ENCODE results near the gene OPTC. TPM values are rescaled to one million over a fixed set of nuclear protein-coding genes. Genes with fewer than 3 reads are reported as not detected.
"Not testable (repeated sequence)": the region's sequence is repeated elsewhere in the genome, so short reads cannot be mapped to it uniquely, and the experiment has no call there.

The OPTC gene, protein sequence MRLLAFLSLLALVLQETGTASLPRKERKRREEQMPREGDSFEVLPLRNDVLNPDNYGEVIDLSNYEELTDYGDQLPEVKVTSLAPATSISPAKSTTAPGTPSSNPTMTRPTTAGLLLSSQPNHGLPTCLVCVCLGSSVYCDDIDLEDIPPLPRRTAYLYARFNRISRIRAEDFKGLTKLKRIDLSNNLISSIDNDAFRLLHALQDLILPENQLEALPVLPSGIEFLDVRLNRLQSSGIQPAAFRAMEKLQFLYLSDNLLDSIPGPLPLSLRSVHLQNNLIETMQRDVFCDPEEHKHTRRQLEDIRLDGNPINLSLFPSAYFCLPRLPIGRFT
- polyA plus RNA-seq (2012; ENCODE audit: insufficient read depth, insufficient read length, low read depth): not detected

DNA sequence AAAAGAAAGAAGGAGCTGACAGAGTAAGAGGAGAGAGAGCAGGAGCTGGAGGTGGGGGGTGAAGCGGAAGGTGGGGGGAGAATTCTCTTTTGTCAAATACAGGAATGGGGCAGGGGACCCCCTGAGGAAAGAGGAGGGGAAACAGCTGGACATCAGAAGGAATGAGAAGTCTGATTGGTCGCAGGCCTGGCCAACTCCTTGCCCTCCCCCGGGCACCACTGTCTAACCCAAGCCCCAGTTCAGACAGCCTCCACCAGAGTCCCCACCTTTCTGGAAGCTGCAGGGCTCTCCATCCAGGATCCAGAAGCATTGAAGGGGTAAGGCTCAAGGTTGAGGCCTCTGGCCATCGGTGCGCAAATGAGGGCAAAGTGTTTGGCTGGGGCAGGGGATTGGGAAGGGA is at the start of gene OPTC:
OPTC (plus strand) TSS at position 253 of the 400 bp plus-strand sequence. CDS start 1,853 bp downstream, outside the sequence.
- TF ChIP-seq, protein P1, sequence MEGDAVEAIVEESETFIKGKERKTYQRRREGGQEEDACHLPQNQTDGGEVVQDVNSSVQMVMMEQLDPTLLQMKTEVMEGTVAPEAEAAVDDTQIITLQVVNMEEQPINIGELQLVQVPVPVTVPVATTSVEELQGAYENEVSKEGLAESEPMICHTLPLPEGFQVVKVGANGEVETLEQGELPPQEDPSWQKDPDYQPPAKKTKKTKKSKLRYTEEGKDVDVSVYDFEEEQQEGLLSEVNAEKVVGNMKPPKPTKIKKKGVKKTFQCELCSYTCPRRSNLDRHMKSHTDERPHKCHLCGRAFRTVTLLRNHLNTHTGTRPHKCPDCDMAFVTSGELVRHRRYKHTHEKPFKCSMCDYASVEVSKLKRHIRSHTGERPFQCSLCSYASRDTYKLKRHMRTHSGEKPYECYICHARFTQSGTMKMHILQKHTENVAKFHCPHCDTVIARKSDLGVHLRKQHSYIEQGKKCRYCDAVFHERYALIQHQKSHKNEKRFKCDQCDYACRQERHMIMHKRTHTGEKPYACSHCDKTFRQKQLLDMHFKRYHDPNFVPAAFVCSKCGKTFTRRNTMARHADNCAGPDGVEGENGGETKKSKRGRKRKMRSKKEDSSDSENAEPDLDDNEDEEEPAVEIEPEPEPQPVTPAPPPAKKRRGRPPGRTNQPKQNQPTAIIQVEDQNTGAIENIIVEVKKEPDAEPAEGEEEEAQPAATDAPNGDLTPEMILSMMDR (IDR thresholded peaks at IDR 0.05; ENCODE audit: low read depth, low read length): no peak
- no peak for DNase-seq
- Histone ChIP-seq H3K4me3 (ENCODE audit: low read depth, low read length) (no peak within 1 kb of the TSS), H3K27me3 (no peaks in the 10 kb centered on the region), H3K4me1 (no peaks in the 10 kb centered on the region), H3K36me3 (no peaks in the 10 kb centered on the region), H3K9me3 (no peaks in the 10 kb centered on the region)

DNA sequence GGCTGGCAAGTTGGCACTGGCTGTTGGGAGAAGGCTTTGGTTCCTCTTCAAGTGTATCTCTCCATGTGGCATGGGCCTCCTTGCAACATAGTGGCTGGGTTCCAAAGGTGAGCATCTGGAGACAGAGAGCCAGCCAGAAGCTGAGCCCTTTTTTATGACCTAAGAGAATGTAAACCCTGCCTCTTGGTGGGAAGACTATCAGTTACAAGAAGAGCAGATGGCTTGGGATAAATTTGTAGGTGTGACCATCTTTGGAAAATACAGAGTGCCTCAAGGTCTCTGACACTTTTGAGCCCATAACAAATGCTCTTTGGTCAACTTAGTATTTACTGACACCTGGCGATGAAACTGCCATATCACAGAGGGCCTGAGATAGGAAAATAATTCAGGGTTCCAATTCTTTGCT is 49.8 kb upstream of the OPTC start:
- Histone ChIP-seq H3K36me3 (no peaks in the 10 kb centered on the region), H3K27me3 (no peaks in the 10 kb centered on the region), H3K9me3 (no peaks in the 10 kb centered on the region; the same call in 1 of the 2 replicates), H3K4me1 (no peaks in the 10 kb centered on the region; the same call in 1 of the 2 replicates), H3K4me3 (ENCODE audit: low read depth, low read length) (no peak overlapping the region)
- TF ChIP-seq, protein P1 (IDR thresholded peaks at IDR 0.05; ENCODE audit: low read depth, low read length): no peak
- no peak for DNase-seq

DNA sequence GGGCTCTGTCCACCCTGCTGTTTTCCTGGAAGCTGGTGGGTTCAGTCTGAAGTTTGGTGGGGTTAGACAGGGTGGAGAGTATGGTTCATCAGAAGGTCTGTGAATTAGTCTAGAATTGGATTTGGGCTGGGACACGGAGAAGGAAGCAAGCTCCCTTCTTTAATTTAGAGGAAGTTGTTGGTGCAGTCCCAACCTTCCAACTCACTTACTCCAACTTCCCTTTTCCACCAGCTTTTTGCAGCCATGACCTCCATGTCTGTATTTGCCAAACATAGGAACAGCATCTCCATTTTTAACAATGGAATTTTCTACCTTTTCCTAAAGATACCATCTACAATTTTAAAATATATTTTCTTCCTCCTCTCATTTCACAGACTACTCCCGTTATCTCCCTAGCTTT is 46.8 kb upstream of the OPTC start:
- TF ChIP-seq, protein P1 (IDR thresholded peaks at IDR 0.05; ENCODE audit: low read depth, low read length): no peak
- H3K4me1 ChIP-seq: peaks cover 6% of the 10 kb centered on the region
- H3K4me3 ChIP-seq (ENCODE audit: low read depth, low read length): no peak overlapping the region
- no peaks in the 10 kb centered on the region for H3K27me3 ChIP-seq
- no peaks in the 10 kb centered on the region for H3K36me3 ChIP-seq
- H3K9me3 ChIP-seq: no peaks in the 10 kb centered on the region
- DNase-seq: no peak

DNA sequence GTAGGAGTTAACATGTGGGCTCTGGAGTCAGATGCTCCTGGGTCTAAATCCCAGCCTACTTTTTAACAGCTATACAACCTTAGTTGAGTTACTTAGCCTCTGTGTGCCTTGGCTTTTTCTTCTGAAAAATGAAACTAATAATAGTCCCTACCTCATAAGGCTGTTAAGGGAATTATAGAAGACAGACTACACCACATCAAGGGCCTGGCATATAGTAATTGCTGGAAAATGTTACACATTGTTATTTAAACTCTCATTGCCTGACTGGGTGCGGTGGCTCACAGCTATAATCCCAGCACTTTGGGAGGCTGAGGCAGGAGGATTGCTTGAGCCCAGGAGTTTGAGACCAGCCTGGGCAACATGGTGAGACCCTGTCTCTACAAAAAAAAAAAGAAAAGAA is 46.4 kb upstream of the OPTC start:
- not testable (repeated sequence) for H3K36me3 ChIP-seq; DNase-seq; H3K4me1 ChIP-seq; H3K27me3 ChIP-seq; H3K4me3 ChIP-seq (ENCODE audit: low read depth, low read length); H3K9me3 ChIP-seq

DNA sequence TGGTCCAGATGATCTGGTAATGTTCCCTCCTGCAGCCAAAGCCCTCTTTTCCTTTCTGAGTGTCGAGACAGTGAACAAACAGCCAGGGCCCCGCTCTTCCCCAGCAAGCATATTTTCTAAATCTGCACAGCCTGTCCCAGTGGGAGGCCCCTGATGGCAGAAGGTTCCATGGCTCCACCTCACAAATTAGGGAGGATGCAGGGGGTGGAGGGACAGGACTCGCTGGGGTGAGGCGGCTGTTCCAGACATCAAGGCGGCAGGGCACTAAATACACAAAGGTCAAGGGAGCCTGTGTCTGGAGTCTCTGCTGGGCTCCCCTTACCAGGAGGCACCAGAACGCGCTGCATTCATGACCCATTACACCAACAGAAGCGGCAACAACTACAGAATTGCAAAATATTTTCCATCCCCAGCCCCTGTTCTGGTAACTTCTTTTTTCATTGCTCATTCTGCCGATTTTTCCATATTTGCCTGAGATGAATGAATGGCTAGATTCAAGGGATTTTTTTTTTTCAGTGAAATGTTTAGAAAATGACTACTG is 45.4 kb upstream of the OPTC start:
- no peaks in the 10 kb centered on the region for H3K36me3 ChIP-seq
- no peaks in the 10 kb centered on the region for H3K9me3 ChIP-seq
- no peak overlapping the region for H3K4me3 ChIP-seq (ENCODE audit: low read depth, low read length)
- H3K27me3 ChIP-seq: no peaks in the 10 kb centered on the region
- TF ChIP-seq, protein P1 (IDR thresholded peaks at IDR 0.05; ENCODE audit: low read depth, low read length): no peak
- DNase-seq: no peak
- H3K4me1 ChIP-seq: peaks cover 14% of the 10 kb centered on the region

DNA sequence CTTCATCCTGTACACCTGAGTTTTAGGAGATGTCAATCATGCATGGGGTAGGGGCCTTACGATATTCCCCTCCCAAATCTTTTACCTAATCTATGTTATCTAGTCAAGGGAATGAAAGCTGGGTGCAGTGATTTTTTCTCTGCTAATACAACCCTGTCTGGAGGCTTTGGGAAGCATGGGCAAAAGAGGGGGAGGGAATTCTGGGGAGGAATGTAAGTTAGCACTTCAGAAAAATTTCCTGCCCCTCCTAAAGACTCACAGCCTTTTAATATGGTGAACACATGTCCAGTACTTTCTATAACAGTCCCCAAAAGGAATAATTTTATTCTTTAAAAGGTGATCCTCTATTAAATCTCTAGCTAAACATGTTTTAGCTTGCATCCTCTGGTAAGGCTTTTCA is 44.0 kb upstream of the OPTC start:
- Histone ChIP-seq H3K27me3 (no peaks in the 10 kb centered on the region), H3K36me3 (no peaks in the 10 kb centered on the region), H3K9me3 (no peaks in the 10 kb centered on the region), H3K4me3 (ENCODE audit: low read depth, low read length) (no peak overlapping the region), H3K4me1 (peaks cover 15% of the 10 kb centered on the region)
- TF ChIP-seq, protein P1 (IDR thresholded peaks at IDR 0.05; ENCODE audit: low read depth, low read length): no peak
- no peak for DNase-seq
